ENCODE results near the gene SLC25A43. TPM values are rescaled to one million over a fixed set of nuclear protein-coding genes. Genes with fewer than 3 reads are reported as not detected.

SLC25A43 gene
- total and polyA plus RNA-seq, 2 of the 8 experiments (the other 6 are each of a cell fraction or from before 2014, with no cell fraction given), result 3.1 to 5.8 TPM

DNA sequence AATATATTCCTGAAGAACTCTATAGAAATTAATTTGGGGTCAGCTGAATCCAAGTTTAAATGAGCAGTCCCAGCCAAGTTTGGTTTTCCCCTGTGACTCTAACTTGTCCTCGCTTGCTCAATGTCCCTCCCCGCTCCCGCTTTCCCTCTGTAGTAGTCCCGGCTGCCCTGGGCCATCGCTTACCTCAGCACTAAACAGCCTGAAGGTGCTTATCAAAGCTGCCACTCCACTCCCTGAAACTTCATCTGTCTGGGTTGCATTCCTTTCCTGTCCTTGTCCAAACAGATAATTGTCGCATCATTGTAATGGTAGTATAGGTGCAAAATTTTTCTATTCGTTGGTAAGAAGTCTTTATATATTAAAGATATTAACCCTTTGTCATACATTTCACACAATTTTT is 12.8 kb downstream of the SLC25A43 start (continued):
- no peak for TF ChIP-seq CHD7 (IDR thresholded peaks at IDR 0.05; ENCODE audit: insufficient replicate concordance, low read length)
- TF ChIP-seq TBP (IDR thresholded peaks at IDR 0.05; ENCODE audit: low read depth, low read length), result no peak
- no peak for TF ChIP-seq SIRT6 (IDR thresholded peaks at IDR 0.05; ENCODE audit: low read length)
- TF ChIP-seq TCF12 (IDR thresholded peaks at IDR 0.05; ENCODE audit: low read depth, low read length), result no peak
- no peak for TF ChIP-seq FOSL1 (IDR thresholded peaks at IDR 0.05; ENCODE audit: insufficient read depth, low read depth, low read length)
- TF ChIP-seq RAD21 (IDR thresholded peaks at IDR 0.05 in 1 of 2, conservative IDR thresholded peaks at IDR 0.05 in 1 of 2; ENCODE audit: low read depth in 2 of 2, low read length in 2 of 2), result no peak
- no peak for TF ChIP-seq POLR2A (IDR thresholded peaks at IDR 0.05; ENCODE audit: control extremely low read depth in 1 of 2, low read depth in 2 of 2, low read length in 2 of 2)
